GM12892 (cell line): ENCODE measurements around the gene HECTD4.

Source experiments
- POLR2A ChIP-seq: IDR thresholded peaks from 2 replicates; pipeline ENCODE4 v1.6.1; 2011; ENCODE audit warnings: low read depth, low read length, control low read depth
- POLR2AphosphoS5 ChIP-seq: IDR thresholded peaks from 2 replicates; pipeline ENCODE4 v1.6.1; 2011; ENCODE audit warnings: low read depth, low read length, control low read depth
- TAF1 ChIP-seq: IDR thresholded peaks from 2 replicates; pipeline ENCODE4 v1.6.1; 2011; ENCODE audit warnings: low read depth, mild to moderate bottlenecking, control low read depth, low read length, borderline replicate concordance

GRCh38 chr12:112167031-112167461 is 215.2 kb downstream of the HECTD4 start:
- no peak for TF ChIP-seq POLR2A
- TF ChIP-seq POLR2AphosphoS5, result no peak
- TF ChIP-seq TAF1, result no peak
